Kidney (tissue), 14 donors: Measurements from ENCODE around the gene ZNF622. TPM values are rescaled to one million over a fixed set of nuclear protein-coding genes. Genes with fewer than 3 reads are reported as not detected.

Experiments
- DNase-seq, 5 donors: peaks; one replicate each; pipeline ENCODE4 v3.0.0-alpha.2; 2013 to 2020
- FAIRE-seq: peaks from 2 replicates; lab custom pipeline; 2012; peaks lifted over from hg19 to GRCh38; lab: Jason Lieb, UNC
- H3K27ac ChIP-seq, 2 donors: one replicate each; pipeline ENCODE4 v1.7.0; 2013; ENCODE audit warnings: low read depth in 2 of 2, low read length in 2 of 2, inconsistent platforms in 1 of 2
- H3K27me3 ChIP-seq: one replicate; pipeline ENCODE4 v1.7.1; 2013; ENCODE audit warnings: low read length, inconsistent platforms; ENCODE audit not compliant: control insufficient read depth, insufficient read depth
- H3K36me3 ChIP-seq, 3 donors: one replicate each; pipeline versions ENCODE4 v1.7.0 to v1.7.1; 2013; ENCODE audit warnings: low read length in 3 of 3, control low read depth in 1 of 3, inconsistent platforms in 1 of 3; ENCODE audit not compliant: insufficient read depth in 3 of 3, control insufficient read depth in 2 of 3
- H3K4me1 ChIP-seq, 3 donors: one replicate each; pipeline versions ENCODE4 v1.7.0 to v1.7.1; 2013; ENCODE audit warnings: low read length in 3 of 3, inconsistent platforms in 1 of 3, low read depth in 1 of 3; ENCODE audit not compliant: control insufficient read depth in 2 of 3, insufficient read depth in 2 of 3
- H3K4me3 ChIP-seq, 3 donors: one replicate each; pipeline versions ENCODE4 v1.7.0 to v1.8.1; 2013; ENCODE audit warnings: low read length in 3 of 3, control low read depth in 1 of 3, inconsistent platforms in 1 of 3
- H3K9ac ChIP-seq, 3 donors: one replicate each; pipeline versions ENCODE4 v1.7.0 to v1.7.1; 2013; ENCODE audit warnings: low read length in 3 of 3, control low read depth in 1 of 3, inconsistent platforms in 1 of 3
- H3K9me3 ChIP-seq, 3 donors: one replicate each; pipeline versions ENCODE4 v1.7.0 to v1.7.1; 2013; ENCODE audit warnings: low read length in 3 of 3, control low read depth in 1 of 3, inconsistent platforms in 1 of 3; ENCODE audit not compliant: control insufficient read depth in 2 of 3, insufficient read depth in 1 of 3
- intact Hi-C: fragments of 100-400 bp; cut with DNase I; formaldehyde crosslinking; loops from one replicate; pipeline ENCODE4 v1.11.1; 2022
- polyA plus RNA-seq: library from polyadenylated mRNA; stranded (reverse); fragments of 350-450 nt; fragmentation: Illumina TruSeq; extraction: RNeasy Lipid Tissue Mini Kit (QIAGEN cat#74804); gene quantifications from one replicate; pipeline ENCODE4 v1.2.3, GENCODE V29; 2014; ENCODE audit warnings: low read depth, low replicate concordance; ENCODE audit not compliant: insufficient read depth
- total RNA-seq: library from RNA; stranded (reverse); fragmentation: NEBNext Ultra II Directional; extraction: Animal tissue kit (Norgen Biotek cat#: 25700); gene quantifications from one replicate; pipeline ENCODE4 v1.2.1, GENCODE V29; 2021
- TF ChIP-seq, protein P1 (sequence below): IDR thresholded peaks from 3 replicates; pipeline ENCODE4 v1.5.1; 2012; ENCODE audit warnings: mild to moderate bottlenecking, moderate library complexity, borderline replicate concordance; ENCODE audit not compliant: insufficient read depth; ENCODE audit errors: extremely low read depth
- donor health status: control.
- donor health status: control.
- donor health status: control.
- donor health status: control.
- donor health status: control.
- donor health status: DM: yes; HTN: yes; CAD: no.
- donor health status: Normal renal cell carcinoma (clear cell type).

Gene ZNF622
- total and polyA plus RNA-seq, 2 donors from 2014 or later = 26.0 to 30.2 TPM

DNA sequence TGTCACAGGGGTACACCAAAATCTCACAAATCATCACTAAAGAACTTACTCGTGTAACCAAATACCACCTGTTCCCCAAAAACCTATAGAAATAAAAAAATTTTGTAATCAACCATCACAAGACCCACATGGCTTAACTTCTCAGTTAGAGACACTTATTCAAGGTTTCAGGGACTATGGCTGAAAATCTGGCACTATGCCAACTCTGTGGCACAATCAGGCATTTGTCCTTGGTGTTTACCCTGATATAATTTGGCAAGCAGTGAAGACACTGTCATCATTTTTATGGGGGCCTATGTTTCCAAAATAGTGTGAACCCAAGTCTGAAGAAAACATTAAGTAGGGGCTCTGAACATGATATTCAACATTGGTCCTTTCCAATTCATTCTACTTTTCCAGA, 59.0 kb downstream of the ZNF622 start:
- no peak for FAIRE-seq
- intact Hi-C loops = no loop called here

DNA sequence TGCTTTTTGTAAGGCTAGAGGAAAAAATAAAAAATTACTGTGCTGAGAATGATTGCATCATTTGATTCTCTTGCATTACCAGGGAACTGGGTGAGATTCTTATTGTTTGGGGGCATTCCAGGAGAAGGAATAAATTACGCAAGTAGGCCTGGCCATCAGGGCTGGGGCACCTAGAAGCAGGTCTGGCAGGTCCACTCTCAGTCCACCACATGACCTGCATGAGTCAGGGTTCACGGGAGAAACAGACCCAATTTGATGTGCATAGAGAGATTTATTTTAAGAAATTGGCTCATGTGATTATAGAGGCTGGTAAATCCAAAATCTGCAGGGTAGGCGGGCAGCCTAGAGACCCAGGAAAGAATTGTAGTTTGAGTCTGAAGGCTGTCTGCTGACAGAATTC, 59.6 kb downstream of the ZNF622 start:
- H3K36me3 ChIP-seq = no peaks in the 10 kb centered on the region
- no peak overlapping the region for H3K4me3 ChIP-seq
- no peaks in the 10 kb centered on the region for H3K9me3 ChIP-seq
- DNase-seq (no peak), FAIRE-seq (no peak)
- no peak overlapping the region for H3K9ac ChIP-seq
- intact Hi-C loops = no loop called here
- H3K27ac ChIP-seq = no peak overlapping the region
- H3K4me1 ChIP-seq = no peaks in the 10 kb centered on the region
- no peaks in the 10 kb centered on the region for H3K27me3 ChIP-seq
- TF ChIP-seq, protein P1, sequence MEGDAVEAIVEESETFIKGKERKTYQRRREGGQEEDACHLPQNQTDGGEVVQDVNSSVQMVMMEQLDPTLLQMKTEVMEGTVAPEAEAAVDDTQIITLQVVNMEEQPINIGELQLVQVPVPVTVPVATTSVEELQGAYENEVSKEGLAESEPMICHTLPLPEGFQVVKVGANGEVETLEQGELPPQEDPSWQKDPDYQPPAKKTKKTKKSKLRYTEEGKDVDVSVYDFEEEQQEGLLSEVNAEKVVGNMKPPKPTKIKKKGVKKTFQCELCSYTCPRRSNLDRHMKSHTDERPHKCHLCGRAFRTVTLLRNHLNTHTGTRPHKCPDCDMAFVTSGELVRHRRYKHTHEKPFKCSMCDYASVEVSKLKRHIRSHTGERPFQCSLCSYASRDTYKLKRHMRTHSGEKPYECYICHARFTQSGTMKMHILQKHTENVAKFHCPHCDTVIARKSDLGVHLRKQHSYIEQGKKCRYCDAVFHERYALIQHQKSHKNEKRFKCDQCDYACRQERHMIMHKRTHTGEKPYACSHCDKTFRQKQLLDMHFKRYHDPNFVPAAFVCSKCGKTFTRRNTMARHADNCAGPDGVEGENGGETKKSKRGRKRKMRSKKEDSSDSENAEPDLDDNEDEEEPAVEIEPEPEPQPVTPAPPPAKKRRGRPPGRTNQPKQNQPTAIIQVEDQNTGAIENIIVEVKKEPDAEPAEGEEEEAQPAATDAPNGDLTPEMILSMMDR = no peak

More for the DNA sequence above, 59.0 kb downstream of the ZNF622 start:
- Histone ChIP-seq H3K27ac (no peak overlapping the region), H3K36me3 (no peaks in the 10 kb centered on the region), H3K4me1 (no peaks in the 10 kb centered on the region), H3K27me3 (no peaks in the 10 kb centered on the region), H3K9me3 (no peaks in the 10 kb centered on the region), H3K4me3 (no peak overlapping the region), H3K9ac (no peak overlapping the region)
- TF ChIP-seq, protein P1 = no peak
- no peak for DNase-seq

Other genes with a start within 250 kb of the ZNF622 start
- gene RETREG1, start 151.2 kb upstream of the ZNF622 start, total RNA-seq = 104 TPM
- 53.6 TPM for gene RETREG1, start 151.2 kb upstream of the ZNF622 start, polyA plus RNA-seq